Ishikawa (cell line): ENCODE data around the gene GPC6.

ENCODE experiments used
- CEBPB ChIP-seq: IDR thresholded peaks from 2 replicates; pipeline ENCODE4 v1.6.1; 2012
- CREB1 ChIP-seq: IDR thresholded peaks from 2 replicates; pipeline ENCODE4 v1.6.1; 2012; ENCODE audit warnings: low read depth
- EP300 ChIP-seq: IDR thresholded peaks from 2 replicates; pipeline ENCODE4 v1.6.1; 2012; ENCODE audit warnings: borderline replicate concordance
- MAX ChIP-seq: IDR thresholded peaks from 2 replicates; pipeline ENCODE4 v1.6.1; 2012
- RAD21 ChIP-seq: IDR thresholded peaks from 2 replicates; pipeline ENCODE4 v1.6.1; 2012; ENCODE audit warnings: low read depth
- REST ChIP-seq: IDR thresholded peaks from 2 replicates; pipeline ENCODE4 v1.6.1; 2012; ENCODE audit warnings: low read depth, mild to moderate bottlenecking

- TF ChIP-seq CEBPB = no peak
- TF ChIP-seq RAD21 = no peak
- no peak for TF ChIP-seq CREB1
- TF ChIP-seq EP300 = no peak
- no peak for TF ChIP-seq MAX
- TF ChIP-seq REST = no peak
Measured at GRCh38 chr13:93624311-93624777, 397.7 kb downstream of the GPC6 start.
